Measurements from ENCODE around the gene PVALB. TPM values are rescaled to one million over a fixed set of nuclear protein-coding genes. Genes with fewer than 3 reads are reported as not detected.

PVALB gene
- total and polyA plus RNA-seq, 2 donors (not counting 1 experiment from before 2014, with no cell fraction given), result not detected

GRCh38 chr22:36769541-36770512, 47.0 kb downstream of the PVALB start:
- DNase-seq, result no peak
- no peaks in the 10 kb centered on the region for H3K27me3 ChIP-seq (replicated peaks in 1 of 4; ENCODE audit: control extremely low read depth in 1 of 4, control insufficient read depth in 3 of 4, insufficient read depth in 4 of 4, low read length in 3 of 4)
- peaks cover 10% of the 10 kb centered on the region for H3K79me2 ChIP-seq (ENCODE audit: control insufficient read depth, insufficient read depth, low read length)
- H3K9me3 Mint-ChIP-seq (ENCODE audit: insufficient read depth), result no peaks in the 10 kb centered on the region
- ATAC-seq (ENCODE audit: low read depth), result no peak
- no peaks in the 10 kb centered on the region for H3K27me3 Mint-ChIP-seq
- H3K4me3 Mint-ChIP-seq, result no peak overlapping the region
- no peak overlapping the region for H3K4me2 ChIP-seq (replicated peaks; ENCODE audit: low read depth, low read length, poor library complexity, severe bottlenecking)
- peaks cover 0 to 9% of the 10 kb centered on the region in 2 experiments for H3K36me3 ChIP-seq (replicated peaks in 1 of 2; ENCODE audit: control extremely low read depth in 1 of 2, control insufficient read depth in 1 of 2, extremely low read depth in 1 of 2, insufficient read depth in 2 of 2, low read length in 1 of 2)
- no peak overlapping the region for H3K27ac ChIP-seq (ENCODE audit: low read length in 2 of 2)
- H4K20me1 ChIP-seq (ENCODE audit: control insufficient read depth, insufficient read depth, low read length, poor library complexity, severe bottlenecking), result no peaks in the 10 kb centered on the region
- intact Hi-C loops (cut with micrococcal nuclease), result loop anchor here (10.0 kb wide), 1 partner anchor 715 kb away; the partner anchor contains the start of gene MFNG
- CTCF ChIA-PET, result interaction anchor here (4.6 kb wide), 1 partner anchor 12 kb away, joined by 15 read pairs; no protein-coding TSS in a partner anchor
- no peak overlapping the region for H3K27ac Mint-ChIP-seq
- no peak overlapping the region for H2AFZ ChIP-seq (ENCODE audit: insufficient read depth, low read depth, low read length, poor library complexity, severe bottlenecking)
- POLR2A ChIA-PET, result no interaction called here
- H3K9ac ChIP-seq (ENCODE audit: low read length), result no peak overlapping the region
- H3K4me1 Mint-ChIP-seq, result peaks cover under 1% of the 10 kb centered on the region
- WGBS (ENCODE audit: insufficient coverage), result 66% methylated on average over 22 of the region's 23 CpGs
- H3K9me3 ChIP-seq (ENCODE audit: control extremely low read depth in 1 of 3, control insufficient read depth in 2 of 3, insufficient read depth in 1 of 3, low read length in 2 of 3), result no peaks in the 10 kb centered on the region
- peaks cover under 1% of the 10 kb centered on the region in 2 donors for H3K4me1 ChIP-seq (ENCODE audit: control insufficient read depth in 2 of 2, insufficient read depth in 2 of 2, low read length in 2 of 2)
- TF ChIP-seq CTCF (IDR thresholded peaks at IDR 0.05), result no peak
- TF ChIP-seq EZH2 (IDR thresholded peaks at IDR 0.05; ENCODE audit: borderline replicate concordance, insufficient read depth, low read depth, low read length, poor library complexity, severe bottlenecking), result no peak
- no peak overlapping the region for H3K4me3 ChIP-seq (ENCODE audit: control extremely low read depth in 1 of 5, extremely low read depth in 1 of 5, insufficient read depth in 1 of 5, low read depth in 2 of 5, low read length in 4 of 5)

GRCh38 chr22:36768616-36769015, 48.2 kb downstream of the PVALB start:
- Histone ChIP-seq H3K9ac (ENCODE audit: low read length) (no peak overlapping the region), H3K27ac (ENCODE audit: low read length in 2 of 2) (no peak overlapping the region), H3K9me3 (ENCODE audit: control extremely low read depth in 1 of 3, control insufficient read depth in 2 of 3, insufficient read depth in 1 of 3, low read length in 2 of 3) (no peaks in the 10 kb centered on the region), H3K4me3 (ENCODE audit: control extremely low read depth in 1 of 5, extremely low read depth in 1 of 5, insufficient read depth in 1 of 5, low read depth in 2 of 5, low read length in 4 of 5) (no peak overlapping the region), H3K27me3 (replicated peaks in 1 of 4; ENCODE audit: control extremely low read depth in 1 of 4, control insufficient read depth in 3 of 4, insufficient read depth in 4 of 4, low read length in 3 of 4) (no peaks in the 10 kb centered on the region), H2AFZ (ENCODE audit: insufficient read depth, low read depth, low read length, poor library complexity, severe bottlenecking) (no peak overlapping the region), H3K79me2 (ENCODE audit: control insufficient read depth, insufficient read depth, low read length) (peaks cover 10% of the 10 kb centered on the region), H3K36me3 (replicated peaks in 1 of 2; ENCODE audit: control extremely low read depth in 1 of 2, control insufficient read depth in 1 of 2, extremely low read depth in 1 of 2, insufficient read depth in 2 of 2, low read length in 1 of 2) (peaks cover 0 to 9% of the 10 kb centered on the region in 2 experiments), H3K4me1 (ENCODE audit: control insufficient read depth in 2 of 2, insufficient read depth in 2 of 2, low read length in 2 of 2) (no peaks in the 10 kb centered on the region), H4K20me1 (ENCODE audit: control insufficient read depth, insufficient read depth, low read length, poor library complexity, severe bottlenecking) (no peaks in the 10 kb centered on the region), H3K4me2 (replicated peaks; ENCODE audit: low read depth, low read length, poor library complexity, severe bottlenecking) (no peak overlapping the region)
- CTCF ChIA-PET, result interaction anchor here (0.6 to 4.6 kb wide), 2 partner anchors 11 to 41 kb away, joined by 3 to 15 read pairs; no protein-coding TSS in a partner anchor
- DNase-seq, result no peak
- H3K4me1 Mint-ChIP-seq, result no peaks in the 10 kb centered on the region
- H3K9me3 Mint-ChIP-seq (ENCODE audit: insufficient read depth), result no peaks in the 10 kb centered on the region
- no peak overlapping the region for H3K27ac Mint-ChIP-seq
- intact Hi-C loops (cut with micrococcal nuclease), result no loop called here
- ATAC-seq (ENCODE audit: low read depth), result no peak
- no peaks in the 10 kb centered on the region for H3K27me3 Mint-ChIP-seq
- 97% methylated on average over 13 of the region's 13 CpGs for whole genome bisulfite sequencing (ENCODE audit: insufficient coverage)
- H3K4me3 Mint-ChIP-seq, result no peak overlapping the region
- no peak for TF ChIP-seq EZH2 (IDR thresholded peaks at IDR 0.05; ENCODE audit: borderline replicate concordance, insufficient read depth, low read depth, low read length, poor library complexity, severe bottlenecking)
- no peak for TF ChIP-seq CTCF (IDR thresholded peaks at IDR 0.05)
- POLR2A ChIA-PET, result no interaction called here
